Hypothalamus (tissue), 51 donors: Measurements from ENCODE around the gene PRR36.

Source experiments
- DNase-seq, 51 donors: peaks; one replicate each; lab custom pipeline; 2025; lab: John Stamatoyannopoulos, UW

The PRR36 gene

DNA sequence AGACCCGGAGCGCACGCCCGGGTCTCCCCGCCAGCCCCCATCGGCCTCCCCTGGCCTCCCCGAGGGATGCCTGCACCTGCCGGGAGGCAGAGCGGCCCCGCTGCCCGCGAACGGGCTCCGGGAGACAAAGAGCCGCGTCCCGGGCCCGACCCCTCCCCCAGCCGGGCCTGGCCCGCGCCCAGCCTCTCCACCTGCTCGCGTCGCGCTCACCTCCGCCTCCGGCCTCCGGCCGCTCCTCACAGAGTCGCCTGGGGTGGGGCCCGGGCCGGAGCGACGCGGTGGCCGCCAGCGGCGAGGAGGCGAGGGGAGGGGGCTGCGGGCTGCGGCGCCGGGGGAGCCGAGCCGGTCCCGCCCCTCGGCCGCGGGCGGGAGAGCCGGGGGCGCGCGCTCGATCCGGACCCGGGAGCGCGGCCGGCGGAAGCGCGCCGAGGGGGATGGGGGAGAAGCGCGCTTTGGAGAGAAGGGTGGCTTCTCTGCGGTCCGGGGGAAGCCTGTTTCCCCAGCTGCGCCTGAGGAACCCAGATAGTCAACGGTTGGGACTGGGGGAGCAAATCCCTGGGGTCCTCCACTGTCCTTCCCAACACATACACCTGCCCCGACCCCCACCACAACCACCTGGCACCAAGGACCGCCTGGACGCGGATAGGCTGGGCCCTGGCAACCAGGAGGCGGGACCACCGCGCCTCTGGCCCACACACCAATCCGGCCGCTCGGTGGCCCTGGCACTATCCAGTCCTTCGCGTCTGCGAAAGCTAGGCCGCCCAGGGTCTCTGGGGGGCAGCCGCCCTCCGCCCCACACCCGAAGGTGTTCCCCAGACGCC is at the start of gene PRR36:
TSS of gene PRR36 (minus strand) at position 315 of the 821 bp plus-strand sequence. CDS start 701 bp downstream, outside the sequence.
- DNase-seq = peak in 37 of 51 donors; percentile 7 to 75 (median 47)

DNA sequence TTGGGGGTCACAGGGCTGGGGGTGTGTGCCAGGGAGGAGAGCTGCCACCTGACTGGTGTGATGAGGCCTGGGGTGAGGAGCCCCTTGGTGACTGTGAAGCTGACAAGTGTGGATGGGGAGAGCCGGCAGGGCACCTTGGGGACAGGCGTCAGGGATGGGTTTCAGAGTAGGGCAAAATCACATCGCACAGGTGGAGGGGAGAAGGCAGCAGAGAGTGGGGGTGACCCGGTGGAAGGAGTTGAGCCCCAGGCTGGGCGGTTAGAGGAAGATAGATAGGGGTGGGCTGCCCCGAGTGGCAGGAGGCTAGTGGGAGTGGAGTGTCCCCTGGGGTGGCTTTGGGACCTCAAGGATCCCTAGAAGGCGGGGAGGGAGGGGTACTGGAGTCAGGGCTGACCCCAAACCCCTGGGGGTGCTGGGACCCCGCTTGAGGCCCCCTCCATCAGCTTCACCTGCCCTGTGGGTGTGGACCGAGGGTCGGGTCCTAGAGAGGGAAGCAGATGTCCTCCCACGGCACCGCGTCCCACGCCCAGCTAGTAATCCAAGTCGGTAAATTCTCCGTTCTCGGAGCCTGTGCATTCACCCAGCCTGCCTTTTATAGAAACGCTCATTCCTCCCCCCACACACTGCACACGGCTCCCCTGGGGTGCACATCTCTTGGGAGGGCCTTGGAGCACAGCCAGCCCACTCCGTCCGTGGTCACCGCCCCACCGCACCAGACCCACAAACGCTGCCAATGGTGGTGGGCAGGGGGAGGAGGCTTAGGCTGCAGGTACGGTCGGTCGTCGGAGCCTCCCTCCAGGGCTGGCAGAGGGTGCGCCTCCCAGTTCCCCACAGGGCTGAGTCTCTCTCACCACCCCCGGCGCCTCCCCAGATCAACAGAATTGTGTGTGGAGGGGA is 49.4 kb upstream of the PRR36 start:
- DNase-seq = peak in 3 of 51 donors; percentile 21 to 68 (median 55)

DNA sequence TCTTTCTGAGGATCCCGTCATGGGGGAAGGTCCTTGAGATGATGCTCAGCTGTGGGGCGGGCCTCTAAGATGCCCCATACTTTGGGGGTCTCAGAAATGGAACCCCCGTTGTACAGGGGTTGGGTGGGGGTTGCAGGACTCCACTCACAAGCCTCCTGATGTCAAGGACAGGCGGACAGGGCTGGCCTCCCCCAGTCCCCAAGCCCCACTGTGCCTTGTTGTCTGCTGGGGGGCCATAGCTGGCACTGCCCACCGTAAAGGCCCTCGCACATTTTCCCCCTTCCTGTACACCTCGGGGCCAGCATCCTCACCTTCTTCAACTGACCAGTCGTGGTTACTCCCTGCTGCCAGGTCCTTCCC is 48.6 kb upstream of the PRR36 start:
- DNase-seq = no peak

DNA sequence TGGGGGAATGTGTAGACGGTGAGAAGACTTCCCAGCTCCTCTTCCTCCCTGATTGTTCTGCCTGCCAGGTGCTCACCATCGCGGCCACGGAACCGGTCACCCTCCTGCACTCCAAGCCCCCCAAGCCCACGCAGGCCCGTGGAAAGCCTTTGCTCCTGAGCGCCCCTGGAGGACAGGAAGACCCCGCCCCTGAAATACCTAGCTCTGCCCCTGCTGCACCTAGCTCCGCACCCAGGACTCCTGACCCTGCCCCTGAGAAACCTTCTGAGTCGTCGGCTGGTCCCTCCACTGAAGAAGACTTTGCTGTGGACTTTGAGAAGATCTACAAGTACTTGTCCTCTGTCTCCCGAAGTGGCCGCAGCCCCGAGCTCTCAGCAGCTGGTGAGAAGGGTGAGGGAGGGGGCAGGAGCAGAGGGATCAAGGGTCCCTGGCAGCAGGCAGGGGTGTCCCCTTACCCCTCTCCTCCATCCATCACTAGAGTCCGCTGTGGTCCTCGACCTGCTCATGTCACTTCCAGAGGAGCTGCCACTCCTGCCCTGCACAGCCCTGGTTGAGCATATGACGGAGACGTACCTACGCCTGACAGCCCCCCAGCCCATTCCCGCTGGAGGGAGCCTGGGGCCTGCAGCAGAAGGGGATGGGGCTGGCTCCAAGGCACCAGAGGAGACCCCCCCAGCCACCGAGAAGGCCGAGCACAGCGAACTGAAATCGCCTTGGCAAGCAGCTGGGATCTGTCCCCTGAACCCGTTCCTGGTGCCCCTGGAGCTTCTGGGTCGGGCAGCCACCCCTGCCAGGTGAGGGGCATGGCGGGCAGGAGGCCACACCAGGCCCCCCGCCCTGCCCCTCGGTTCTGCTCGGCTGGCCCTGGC is 48.0 kb upstream of the PRR36 start:
- no peak for DNase-seq

DNA sequence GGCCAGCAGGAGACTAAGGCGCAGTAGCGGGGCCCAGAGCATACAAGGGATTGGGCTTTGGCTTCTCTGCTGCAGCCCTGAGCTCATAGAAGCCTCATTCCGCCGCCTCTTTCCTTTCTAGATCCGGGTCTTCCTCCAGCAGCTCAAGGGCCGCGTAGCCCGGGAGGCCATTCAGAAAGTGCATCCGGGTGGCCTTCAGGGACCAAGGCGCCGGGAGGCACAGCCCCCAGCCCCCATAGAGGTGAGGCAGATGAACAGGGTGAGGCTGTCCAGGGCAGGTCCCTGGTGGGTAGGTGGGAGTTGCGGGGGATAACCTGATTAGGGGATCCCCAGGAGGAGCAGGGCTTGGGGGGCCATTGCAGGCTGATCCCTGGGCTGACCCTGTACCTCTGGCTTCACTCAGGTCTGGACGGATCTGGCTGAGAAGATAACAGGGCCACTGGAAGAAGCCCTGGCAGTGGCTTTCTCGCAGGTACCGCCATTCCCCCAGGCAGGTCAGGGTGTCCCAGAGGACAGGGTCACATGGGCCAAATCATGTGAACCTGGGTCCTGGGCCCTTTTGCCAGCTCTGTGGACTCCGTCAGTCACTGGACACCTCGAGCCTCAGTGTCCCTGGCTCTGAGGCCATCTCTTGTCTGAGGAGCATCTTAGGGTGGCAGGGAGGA is 47.2 kb upstream of the PRR36 start:
- peak in 1 of 51 donors; percentile 43 for DNase-seq

DNA sequence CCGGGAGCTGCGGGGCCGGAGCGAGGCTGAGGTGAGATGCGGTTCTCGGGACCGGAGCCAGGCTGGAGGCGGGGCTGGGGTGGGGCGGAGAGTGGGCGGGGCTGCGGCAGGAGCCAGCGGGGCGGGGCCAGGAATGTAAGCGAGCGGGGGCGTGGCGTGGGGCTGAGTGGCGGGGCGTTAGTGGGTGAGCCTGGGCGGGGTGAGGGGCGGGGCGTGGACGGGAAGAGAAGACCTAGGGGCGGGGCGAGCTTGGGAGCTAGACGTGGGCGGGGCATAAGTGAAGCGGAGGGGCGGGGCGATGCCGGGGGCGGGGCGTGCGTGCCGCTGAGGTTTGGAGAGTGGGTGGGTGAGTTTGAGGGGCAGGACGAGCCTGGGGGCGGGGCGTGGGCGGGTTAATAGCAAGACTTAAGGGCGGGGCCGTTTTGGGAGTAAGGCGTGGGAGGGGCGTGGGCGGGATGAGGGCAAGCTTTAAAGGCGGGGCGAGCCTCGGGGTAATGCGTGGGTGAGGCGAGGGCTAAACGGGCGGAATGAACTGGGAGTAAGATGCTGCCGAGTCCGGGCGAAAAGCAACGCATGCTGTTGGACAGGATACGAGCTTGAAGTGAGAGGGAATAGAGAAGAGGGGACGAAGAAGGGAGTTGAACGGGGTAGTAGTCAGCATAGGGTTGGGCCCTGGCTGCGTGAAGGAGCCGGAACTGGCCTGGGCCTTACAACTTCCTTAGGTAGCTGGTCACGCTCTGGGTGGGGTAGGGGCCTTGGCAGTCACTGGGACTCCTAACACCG is 46.5 kb upstream of the PRR36 start:
- DNase-seq = peak; percentile 78 to 100 (median 97)

DNA sequence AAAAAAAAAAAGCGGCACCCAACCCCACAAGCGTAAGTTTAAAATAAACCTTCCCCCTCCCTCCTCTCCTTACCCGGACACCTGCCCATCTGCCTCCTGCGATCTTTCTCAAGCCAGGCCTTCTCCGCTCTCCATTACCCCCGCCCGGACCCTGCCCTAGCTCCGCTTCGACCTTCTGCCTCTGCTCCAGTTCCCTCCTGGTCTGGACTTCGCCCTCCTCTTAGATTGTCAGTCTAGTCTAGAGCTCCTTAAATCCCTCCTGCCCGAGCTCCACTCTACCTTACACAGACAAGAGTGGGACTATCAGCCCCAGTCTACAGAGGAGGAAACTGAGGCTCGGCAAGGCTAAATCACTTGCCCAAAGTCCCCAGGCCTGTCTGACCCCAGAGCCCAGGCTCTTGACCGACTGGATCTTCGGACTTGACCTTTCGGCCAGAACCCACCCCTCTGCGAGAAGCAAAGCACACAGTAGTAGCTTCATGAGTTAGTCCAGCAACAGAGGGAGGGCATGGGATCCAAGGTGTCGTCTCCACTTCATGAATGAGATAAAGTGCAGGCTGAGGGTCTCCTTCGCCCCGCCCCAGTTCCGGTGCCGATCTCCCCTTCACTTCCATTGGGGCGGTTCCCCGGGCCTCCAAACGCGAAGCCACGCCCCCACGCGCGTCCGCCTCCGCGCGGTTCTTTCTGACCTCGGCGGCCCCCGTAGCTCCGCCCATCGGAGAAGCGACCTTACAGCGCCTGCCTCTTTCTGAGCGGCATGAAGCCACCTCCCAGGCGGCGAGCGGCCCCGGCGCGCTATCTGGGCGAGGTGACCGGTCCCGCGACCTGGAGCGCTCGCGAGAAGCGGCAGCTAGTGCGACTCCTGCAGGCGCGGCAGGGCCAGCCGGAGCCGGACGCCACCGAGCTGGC is 45.7 kb upstream of the PRR36 start, which contains the start of gene SNAPC2:
TSS of gene SNAPC2 (plus strand) at position 729 of the 909 bp plus-strand sequence. CDS start at position 758, 29 bp downstream.
- DNase-seq = peak; percentile 69 to 97 (median 90)

DNA sequence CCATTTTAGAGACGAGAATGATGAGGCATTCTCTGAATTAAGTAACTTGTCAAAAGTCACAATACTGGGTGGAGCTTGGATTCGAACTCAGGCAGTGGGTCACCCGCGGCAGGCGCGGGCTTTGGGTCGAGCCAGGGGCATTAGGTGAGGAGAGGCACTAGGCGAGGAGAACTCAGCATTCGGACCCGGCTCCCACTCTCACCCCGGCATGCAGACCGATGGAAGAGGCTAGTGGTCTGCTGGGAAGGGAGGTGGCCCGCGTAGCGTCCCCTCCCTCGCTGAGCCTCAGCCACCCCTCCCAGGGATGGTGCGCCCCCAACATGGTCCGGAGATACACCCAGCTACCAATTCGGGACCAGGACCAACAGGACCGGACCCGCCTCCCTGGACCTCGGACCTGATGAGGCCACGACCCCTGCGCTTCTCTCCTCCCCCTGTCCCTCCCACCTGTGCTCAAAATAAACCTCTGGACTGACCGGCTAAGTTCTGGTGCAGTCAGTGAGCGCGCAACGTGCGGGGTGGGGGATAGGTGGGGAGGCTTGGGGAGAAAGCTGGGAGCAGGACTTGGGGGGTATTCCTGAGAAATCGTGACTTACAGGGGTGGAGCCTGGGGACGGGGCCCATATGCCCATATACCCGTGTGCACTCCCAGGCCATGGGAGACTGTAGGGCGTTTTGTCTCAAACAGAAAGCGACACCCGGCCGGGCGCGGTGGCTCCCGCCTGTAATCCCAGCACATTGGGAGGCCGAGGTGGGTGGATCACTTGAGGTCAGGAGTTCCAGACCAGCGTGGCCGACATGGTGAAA is 44.6 kb upstream of the PRR36 start:
- DNase-seq = no peak

DNA sequence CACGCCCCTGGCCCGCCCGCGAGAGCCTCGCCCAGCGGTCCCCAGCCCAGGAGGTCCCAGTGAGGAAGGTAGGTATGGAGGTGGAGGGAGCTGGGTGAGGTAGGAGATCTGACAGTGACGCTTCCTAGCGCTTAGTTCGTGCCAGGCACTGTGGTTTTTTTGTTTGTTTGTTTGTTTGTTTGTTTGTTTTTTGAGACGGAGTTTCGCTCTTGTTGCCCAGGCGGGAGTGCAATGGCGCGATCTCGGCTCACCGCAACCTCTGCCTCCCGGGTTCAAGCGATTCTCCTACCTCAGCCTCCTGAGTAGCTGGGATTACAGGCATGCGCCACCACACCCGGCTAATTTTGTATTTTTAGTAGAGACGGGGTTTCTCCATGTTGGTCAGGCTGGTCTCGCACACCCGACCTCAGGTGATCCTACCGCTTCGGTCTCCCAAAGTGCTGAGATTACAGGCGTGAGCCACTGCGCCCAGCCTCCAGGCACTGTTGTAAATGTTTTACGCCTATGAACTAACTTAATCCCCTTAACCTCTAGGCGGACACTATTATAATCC is 43.9 kb upstream of the PRR36 start:
- peak in 1 of 51 donors; percentile 18 for DNase-seq

DNA sequence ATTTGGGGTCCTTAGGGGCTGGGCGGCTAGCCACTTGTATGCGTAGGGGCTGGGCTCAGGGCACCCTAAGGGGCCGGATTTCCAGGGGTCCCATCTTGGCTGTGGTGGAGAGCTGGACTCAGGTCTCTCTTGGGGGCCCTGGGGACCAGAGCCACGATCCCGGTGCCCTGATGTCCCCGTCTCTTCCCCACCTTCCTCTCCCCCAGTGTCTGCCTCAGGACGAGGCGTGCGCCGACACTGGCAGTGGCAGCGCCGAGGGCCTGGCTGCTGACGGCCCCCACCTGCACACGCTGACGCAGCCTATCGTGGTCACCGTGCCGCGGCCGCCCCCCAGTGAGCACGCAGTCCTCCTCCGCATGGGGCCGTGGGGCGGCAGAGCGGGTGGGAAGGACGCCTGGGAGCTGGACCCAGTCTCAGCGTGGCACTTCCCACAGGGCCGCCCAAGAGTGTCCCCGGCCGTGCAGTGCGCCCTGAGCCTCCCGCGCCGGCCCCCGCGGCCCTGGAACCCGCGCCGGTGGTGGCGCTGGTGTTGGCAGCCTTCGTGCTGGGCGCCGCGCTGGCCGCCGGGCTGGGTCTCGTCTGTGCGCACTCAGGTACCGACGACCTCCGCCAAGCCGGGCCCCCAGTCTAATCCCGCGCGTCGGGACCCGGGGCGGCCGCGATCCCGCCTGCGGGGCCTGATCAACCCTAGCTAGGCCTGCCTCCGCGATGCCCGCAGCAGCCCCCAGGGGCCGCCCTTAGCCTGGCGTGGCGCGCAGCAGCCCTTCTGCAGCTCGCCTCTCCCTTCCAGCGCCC is 43.3 kb upstream of the PRR36 start:
- peak in 13 of 51 donors; percentile 12 to 56 (median 38) for DNase-seq

DNA sequence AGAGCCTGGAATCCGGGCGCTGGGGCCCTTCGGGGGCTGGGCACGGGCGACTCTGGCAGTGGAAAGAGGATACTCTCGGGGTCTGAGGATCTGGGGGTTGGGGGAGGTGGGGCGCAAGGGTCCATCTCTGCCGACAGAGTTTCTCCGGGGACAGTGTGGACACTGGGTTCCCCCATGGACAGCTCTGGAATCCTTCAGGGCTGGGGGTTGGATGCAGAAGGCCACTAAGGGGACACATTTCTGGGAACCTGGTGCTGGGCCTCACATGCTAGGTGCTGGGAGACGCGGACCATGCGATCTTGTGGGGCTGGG is 42.7 kb upstream of the PRR36 start:
- DNase-seq = no peak

DNA sequence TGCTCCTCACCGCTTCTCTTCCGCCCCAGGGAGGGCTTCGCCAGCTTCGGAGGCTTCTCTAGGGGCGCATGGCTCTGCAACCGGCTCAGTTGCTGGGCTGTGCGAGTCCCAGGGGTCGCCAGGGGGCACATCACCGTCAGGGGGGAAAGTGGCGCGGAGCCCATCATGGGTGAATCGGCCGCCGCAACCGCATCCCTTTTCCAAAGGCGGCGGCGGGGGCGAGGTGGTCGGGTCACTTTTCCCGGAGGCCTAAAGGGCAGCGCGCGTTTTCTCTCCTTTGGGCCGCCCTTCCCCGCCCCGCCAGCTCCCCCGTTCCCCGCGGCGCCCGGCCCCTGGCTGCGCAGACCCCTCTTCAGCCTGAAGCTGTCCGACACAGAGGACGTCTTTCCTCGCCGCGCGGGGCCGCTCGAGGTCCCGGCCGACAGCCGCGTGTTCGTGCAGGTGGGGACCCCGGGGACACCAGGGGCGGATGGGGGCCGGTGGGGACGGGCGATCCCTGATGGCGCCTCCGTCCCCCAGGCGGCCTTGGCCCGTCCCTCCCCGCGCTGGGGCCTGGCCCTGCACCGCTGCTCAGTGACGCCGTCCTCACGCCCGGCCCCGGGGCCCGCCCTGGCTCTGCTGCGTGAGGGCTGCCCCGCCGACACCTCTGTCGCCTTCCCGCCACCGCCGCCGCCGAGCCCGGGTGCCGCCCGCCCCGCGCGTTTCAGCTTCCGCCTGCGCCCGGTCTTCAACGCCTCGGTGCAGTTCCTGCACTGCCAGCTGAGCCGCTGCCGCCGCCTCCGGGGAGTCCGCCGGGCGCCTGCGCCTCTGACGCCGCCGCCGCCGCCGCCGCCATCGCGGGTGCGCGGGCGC is 42.1 kb upstream of the PRR36 start:
- peak in 3 of 51 donors; percentile 23 to 42 (median 30) for DNase-seq

DNA sequence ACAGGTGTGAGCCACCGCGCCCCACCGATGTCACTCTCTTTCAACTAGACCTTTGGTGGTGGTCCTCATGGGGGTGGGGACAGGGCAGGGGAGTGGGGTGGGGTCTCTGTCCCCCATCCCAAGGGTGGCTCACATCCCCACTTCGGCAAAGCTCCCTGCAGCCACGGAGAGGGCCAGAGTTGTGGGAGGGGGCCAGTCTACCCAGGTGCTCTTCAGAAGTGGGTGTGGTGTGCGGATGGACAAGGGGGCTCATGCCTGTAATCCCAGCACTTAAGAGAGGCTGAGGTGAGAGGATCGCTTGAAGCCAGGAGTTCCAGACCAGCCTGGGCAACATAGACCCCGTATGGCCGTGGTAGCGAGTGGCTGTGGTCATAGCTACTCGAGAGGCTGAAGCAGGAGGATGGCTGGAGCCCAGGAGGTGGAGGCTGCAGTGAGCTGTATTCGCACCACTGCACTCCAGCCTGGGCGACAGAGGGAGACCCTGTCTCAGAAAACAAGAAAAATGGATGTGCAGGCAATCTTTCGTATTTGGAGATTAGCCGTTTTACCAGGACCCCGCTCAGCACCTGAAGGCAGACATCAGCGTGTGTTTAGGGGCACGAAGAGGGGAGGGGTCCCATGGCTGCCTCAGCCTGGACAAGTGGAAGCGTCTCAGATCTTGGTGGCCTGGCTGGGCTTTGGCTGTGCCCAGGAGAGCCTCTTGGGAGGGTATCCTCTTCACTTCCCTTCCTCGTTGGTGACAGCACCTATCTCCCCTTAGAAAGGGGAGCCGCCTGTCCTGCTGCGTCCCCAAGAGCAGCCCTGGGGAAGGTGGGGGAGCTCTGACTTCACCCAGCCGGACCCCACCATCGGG is 41.3 kb upstream of the PRR36 start:
- DNase-seq = no peak

DNA sequence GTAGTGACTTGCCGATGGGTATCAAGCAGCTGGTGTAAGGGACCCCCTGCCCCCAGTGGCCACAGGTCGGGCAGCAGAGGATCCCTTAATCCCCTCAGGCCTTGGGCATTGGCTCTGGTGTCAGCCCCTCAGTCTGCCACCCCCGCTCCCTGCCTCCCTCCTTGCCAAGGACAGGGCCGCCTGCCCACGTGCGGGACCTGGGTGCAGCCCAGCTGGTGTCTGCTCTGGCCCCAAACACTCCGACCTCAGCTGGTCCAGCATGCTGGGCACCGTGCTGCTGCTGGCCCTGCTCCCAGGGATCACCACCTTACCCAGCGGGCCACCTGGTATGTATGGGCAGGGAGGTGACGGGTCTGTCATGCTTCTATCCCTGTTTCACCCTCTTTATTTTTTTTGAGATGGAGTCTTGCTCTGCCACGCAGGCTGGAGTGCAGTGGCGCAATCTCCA is 40.4 kb upstream of the PRR36 start, which contains the start of gene TGFBR3L:
TSS of gene TGFBR3L (plus strand) at position 233 of the 448 bp plus-strand sequence.
- DNase-seq = no peak
